Measurements from ENCODE around the gene POLA1.

DNA sequence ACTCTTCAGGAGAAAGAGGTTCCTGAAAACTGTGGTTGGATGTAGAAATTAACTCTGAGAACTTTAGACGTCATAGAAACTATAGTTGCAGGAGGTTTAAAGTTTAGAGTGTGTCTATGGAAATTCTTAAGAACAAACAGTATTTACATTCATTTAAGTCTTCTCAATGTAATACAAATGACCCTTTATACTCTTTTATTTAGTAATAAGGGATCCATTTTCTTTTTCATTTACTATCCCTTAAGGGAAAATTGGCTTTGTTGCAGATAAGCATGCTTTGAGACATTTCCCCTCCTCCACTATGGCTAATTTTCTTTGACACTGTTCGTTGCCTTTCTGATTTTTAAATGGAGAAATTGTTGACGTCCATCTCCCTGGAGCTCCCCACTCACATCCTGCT, 96.4 kb downstream of the POLA1 start:
- TF ChIP-seq, protein P1, sequence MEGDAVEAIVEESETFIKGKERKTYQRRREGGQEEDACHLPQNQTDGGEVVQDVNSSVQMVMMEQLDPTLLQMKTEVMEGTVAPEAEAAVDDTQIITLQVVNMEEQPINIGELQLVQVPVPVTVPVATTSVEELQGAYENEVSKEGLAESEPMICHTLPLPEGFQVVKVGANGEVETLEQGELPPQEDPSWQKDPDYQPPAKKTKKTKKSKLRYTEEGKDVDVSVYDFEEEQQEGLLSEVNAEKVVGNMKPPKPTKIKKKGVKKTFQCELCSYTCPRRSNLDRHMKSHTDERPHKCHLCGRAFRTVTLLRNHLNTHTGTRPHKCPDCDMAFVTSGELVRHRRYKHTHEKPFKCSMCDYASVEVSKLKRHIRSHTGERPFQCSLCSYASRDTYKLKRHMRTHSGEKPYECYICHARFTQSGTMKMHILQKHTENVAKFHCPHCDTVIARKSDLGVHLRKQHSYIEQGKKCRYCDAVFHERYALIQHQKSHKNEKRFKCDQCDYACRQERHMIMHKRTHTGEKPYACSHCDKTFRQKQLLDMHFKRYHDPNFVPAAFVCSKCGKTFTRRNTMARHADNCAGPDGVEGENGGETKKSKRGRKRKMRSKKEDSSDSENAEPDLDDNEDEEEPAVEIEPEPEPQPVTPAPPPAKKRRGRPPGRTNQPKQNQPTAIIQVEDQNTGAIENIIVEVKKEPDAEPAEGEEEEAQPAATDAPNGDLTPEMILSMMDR (IDR thresholded peaks at IDR 0.05; ENCODE audit: poor library complexity) = no peak
- TF ChIP-seq EZH2 (IDR thresholded peaks at IDR 0.05; ENCODE audit: borderline replicate concordance) (no peak), EZH2phosphoT487 (IDR thresholded peaks at IDR 0.05; ENCODE audit: low read depth, severe bottlenecking, unreplicated experiment) (no peak)

Measured in hepatocyte (in vitro differentiated cells).